GM12874 (cell line): ENCODE results near the gene HMG20A.

Experiments used
- TF ChIP-seq, protein P1 (sequence below): IDR thresholded peaks from 2 replicates; pipeline ENCODE4 v1.5.1; 2011; ENCODE audit warnings: low read depth, mild to moderate bottlenecking, control low read depth, low read length, moderate library complexity; ENCODE audit not compliant: insufficient read depth

The HMG20A gene

DNA sequence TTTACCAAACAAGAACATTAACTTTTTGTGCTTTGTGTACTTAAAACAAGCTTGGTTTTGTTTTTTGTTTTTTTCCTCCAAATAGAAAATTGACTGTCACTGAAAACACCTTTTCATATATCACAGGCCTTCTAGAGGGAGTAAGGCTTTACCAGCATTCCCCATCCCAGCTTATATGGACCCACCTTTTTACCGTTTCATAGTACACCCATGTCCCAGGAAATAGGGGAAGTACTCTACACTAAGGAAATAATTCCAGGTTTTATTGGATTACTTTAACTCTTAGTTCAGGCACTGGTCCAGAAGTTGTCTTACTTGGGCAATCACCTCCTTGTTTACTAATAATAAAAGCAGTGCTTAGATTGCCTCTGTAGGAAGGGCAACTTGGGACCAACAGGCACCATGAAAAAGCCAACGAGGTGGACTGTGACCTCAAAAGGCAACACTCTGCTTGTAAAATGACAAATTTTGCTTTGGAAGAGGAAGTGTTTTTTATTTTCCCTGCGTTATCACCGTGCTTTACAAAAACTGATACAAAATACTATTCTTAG lies 26.2 kb downstream of the HMG20A start:
- TF ChIP-seq, protein P1, sequence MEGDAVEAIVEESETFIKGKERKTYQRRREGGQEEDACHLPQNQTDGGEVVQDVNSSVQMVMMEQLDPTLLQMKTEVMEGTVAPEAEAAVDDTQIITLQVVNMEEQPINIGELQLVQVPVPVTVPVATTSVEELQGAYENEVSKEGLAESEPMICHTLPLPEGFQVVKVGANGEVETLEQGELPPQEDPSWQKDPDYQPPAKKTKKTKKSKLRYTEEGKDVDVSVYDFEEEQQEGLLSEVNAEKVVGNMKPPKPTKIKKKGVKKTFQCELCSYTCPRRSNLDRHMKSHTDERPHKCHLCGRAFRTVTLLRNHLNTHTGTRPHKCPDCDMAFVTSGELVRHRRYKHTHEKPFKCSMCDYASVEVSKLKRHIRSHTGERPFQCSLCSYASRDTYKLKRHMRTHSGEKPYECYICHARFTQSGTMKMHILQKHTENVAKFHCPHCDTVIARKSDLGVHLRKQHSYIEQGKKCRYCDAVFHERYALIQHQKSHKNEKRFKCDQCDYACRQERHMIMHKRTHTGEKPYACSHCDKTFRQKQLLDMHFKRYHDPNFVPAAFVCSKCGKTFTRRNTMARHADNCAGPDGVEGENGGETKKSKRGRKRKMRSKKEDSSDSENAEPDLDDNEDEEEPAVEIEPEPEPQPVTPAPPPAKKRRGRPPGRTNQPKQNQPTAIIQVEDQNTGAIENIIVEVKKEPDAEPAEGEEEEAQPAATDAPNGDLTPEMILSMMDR = no peak

DNA sequence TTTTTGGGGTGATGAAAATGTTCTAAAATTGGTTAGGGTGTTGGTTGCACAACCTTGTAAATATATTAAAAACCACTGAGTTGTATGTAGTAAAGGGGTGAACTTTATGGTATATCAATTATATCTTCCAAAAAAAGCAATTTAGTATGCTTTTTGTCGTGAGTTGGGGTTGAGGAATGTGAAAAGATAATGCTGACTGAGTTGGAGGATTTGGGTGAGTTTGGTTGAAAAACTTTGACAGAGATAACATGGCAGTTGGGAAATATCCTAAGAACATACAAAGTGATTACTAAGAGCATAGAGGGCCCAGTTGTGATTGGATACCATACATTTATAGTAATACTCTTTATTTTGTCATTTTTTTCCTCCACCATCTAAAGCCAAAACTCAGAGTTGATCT lies 33.6 kb downstream of the HMG20A start:
- TF ChIP-seq, protein P1 = no peak

DNA sequence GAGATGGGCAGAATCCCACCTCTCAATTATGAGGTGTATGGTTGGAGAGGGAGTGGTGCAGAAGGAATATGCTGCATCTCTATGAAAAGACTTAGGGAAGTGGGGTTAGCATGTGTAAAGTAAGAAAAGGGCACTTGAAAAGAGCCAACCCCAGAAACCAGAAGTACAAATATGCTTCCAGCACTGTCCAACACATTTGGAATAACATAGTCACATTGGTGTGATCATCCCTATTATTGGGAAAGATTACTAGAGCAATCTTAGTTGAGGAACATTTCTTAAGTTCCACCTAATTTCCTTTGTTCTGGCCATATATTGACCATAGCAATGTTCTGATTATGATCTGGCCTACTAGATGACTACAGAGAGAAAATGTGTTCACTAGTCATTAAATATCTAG lies 34.3 kb downstream of the HMG20A start:
- TF ChIP-seq, protein P1 = no peak

DNA sequence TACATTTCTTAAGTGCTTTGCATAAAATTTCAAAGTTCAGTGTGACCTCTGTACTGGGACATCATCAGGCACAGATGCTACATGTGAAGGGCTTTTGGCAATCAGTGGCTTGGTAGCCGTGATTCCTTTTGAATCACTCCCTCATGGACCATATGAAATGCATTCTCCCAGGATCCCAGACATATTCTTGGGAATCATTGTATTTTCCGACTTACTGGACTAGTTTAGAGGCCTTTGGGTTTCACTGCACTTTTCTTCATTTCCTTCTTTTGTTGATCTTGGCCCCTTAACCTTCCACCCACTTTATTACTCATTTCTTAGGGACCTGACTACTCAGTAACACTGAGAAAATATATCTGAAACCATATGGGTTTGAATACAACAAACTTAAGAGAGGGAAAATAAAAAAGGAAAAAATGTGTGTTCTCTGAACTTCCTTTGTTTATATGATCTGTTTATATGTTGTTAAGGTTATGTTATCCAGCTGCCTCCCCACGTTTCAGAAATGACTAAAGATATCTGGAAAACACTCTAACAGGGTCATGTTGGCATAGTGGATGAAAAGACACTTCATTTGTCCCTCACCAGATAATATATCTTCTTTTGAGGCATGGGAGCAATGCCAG lies 35.1 kb downstream of the HMG20A start:
- TF ChIP-seq, protein P1 = no peak

DNA sequence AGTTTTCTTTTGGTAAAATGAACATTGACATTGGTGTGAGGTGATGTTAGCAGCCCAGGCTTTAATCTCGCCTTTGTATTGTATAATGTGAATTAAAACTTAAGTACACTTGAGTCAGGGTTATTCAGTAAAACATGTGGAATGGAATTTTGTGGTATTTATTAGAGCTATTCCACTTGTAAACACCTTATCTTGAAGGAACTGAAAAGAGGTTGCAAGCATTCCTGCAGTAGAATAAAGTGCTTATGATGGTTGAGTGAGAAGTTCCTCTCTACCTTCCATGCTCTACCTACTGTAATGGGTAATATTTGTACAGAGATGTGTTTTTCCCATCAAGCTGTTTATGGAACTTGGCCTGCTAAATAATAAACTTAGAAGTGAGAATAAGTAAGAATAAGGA lies 36.1 kb downstream of the HMG20A start:
- TF ChIP-seq, protein P1 = no peak

DNA sequence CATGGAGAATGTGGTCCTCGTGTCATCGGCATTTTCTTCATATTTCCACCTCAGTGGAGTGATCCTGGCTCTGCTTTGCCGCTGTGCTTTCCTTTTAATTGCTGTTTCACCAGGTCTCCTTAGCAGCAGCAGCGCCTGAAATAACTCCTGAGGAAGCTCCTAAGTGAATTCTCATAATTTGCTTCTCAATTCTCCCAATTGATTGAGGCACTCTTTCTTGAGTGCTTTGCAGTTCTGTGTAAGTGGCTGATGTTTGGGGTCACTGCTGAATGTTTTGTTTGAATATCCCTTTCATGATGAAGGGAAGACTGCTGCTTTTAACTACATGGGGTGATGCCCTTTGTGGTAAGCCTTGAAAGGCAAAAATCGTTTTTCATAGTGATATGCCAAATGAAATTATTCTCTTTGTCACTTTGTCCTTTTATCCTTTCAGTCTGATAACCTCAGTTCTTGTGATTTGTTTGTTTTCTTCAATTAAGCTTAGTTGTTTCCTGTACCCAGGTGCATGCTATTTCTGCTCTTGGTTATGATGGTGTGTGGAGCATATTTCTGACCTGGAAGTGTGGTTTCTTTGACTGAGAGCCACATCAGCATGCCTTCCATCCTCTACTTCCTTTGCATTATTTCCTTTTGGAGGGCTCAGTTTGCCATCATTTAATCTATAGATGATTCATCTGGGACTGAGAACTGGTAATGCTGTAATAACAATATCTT lies 36.7 kb downstream of the HMG20A start:
- TF ChIP-seq, protein P1 = no peak

DNA sequence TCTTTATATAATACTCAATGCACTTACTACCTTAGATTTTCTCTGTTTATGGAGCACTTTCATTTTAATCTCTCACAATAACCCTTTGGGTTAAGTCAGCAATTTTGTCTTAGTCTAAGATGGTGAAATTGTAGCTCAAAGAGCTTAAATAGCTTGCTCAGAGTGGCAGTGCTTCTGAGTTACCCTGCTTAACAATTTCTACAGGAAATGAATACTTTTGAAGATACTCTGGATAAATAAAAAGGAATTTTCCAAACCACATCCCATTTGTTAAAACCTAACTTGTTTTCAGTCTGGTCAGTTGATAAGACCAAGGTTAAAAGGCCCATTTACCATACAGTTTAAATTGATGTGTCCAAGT lies 37.2 kb downstream of the HMG20A start:
- TF ChIP-seq, protein P1 = no peak
